PFSK-1 (cell line): ENCODE measurements around the gene GOLM1.

Experiments used
- FOXP2 ChIP-seq: optimal IDR thresholded peaks from 2 replicates; pipeline ENCODE3; 2011; ENCODE audit warnings: borderline replicate concordance, control low read depth, inconsistent platforms; ENCODE audit not compliant: insufficient read depth; ENCODE audit errors: extremely low read length, extremely low read depth
- POLR2AphosphoS5 ChIP-seq: IDR thresholded peaks from 2 replicates; pipeline ENCODE4 v1.6.1; 2012; ENCODE audit warnings: low read depth, mild to moderate bottlenecking, control low read depth, low read length, moderate library complexity
- TAF1 ChIP-seq: IDR thresholded peaks from 2 replicates; pipeline ENCODE4 v1.6.1; 2012; ENCODE audit warnings: low read length, control low read depth, borderline replicate concordance; ENCODE audit not compliant: insufficient read depth
- TF ChIP-seq, protein P1 (sequence below), 2 experiments: IDR thresholded peaks; 2 replicates each; pipeline versions ENCODE4 v1.6.1 to v1.8.0; 2011 to 2012; ENCODE audit warnings: low read depth in 2 of 2, low read length in 2 of 2, control low read depth in 1 of 2, inconsistent platforms in 1 of 2, mild to moderate bottlenecking in 1 of 2, moderate library complexity in 1 of 2; ENCODE audit not compliant: insufficient read depth in 1 of 2

- TF ChIP-seq POLR2AphosphoS5 (no peak), TAF1 (no peak), FOXP2 (no peak)
- TF ChIP-seq, protein P1, sequence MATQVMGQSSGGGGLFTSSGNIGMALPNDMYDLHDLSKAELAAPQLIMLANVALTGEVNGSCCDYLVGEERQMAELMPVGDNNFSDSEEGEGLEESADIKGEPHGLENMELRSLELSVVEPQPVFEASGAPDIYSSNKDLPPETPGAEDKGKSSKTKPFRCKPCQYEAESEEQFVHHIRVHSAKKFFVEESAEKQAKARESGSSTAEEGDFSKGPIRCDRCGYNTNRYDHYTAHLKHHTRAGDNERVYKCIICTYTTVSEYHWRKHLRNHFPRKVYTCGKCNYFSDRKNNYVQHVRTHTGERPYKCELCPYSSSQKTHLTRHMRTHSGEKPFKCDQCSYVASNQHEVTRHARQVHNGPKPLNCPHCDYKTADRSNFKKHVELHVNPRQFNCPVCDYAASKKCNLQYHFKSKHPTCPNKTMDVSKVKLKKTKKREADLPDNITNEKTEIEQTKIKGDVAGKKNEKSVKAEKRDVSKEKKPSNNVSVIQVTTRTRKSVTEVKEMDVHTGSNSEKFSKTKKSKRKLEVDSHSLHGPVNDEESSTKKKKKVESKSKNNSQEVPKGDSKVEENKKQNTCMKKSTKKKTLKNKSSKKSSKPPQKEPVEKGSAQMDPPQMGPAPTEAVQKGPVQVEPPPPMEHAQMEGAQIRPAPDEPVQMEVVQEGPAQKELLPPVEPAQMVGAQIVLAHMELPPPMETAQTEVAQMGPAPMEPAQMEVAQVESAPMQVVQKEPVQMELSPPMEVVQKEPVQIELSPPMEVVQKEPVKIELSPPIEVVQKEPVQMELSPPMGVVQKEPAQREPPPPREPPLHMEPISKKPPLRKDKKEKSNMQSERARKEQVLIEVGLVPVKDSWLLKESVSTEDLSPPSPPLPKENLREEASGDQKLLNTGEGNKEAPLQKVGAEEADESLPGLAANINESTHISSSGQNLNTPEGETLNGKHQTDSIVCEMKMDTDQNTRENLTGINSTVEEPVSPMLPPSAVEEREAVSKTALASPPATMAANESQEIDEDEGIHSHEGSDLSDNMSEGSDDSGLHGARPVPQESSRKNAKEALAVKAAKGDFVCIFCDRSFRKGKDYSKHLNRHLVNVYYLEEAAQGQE (IDR thresholded peaks at IDR 0.05; ENCODE audit: insufficient read depth in 1 of 2, low read depth in 2 of 2, low read length in 2 of 2) = no peak
Observed at GRCh38 chr9:85995097-85995496, 104.3 kb downstream of the GOLM1 start.
